ENCODE results near the gene IP6K2. TPM values are rescaled to one million over a fixed set of nuclear protein-coding genes. Genes with fewer than 3 reads are reported as not detected.

Gene IP6K2
- polyA plus RNA-seq, 2 of the 4 experiments (the other 2 are of a cell fraction) = 61.9 to 78.4 TPM

DNA sequence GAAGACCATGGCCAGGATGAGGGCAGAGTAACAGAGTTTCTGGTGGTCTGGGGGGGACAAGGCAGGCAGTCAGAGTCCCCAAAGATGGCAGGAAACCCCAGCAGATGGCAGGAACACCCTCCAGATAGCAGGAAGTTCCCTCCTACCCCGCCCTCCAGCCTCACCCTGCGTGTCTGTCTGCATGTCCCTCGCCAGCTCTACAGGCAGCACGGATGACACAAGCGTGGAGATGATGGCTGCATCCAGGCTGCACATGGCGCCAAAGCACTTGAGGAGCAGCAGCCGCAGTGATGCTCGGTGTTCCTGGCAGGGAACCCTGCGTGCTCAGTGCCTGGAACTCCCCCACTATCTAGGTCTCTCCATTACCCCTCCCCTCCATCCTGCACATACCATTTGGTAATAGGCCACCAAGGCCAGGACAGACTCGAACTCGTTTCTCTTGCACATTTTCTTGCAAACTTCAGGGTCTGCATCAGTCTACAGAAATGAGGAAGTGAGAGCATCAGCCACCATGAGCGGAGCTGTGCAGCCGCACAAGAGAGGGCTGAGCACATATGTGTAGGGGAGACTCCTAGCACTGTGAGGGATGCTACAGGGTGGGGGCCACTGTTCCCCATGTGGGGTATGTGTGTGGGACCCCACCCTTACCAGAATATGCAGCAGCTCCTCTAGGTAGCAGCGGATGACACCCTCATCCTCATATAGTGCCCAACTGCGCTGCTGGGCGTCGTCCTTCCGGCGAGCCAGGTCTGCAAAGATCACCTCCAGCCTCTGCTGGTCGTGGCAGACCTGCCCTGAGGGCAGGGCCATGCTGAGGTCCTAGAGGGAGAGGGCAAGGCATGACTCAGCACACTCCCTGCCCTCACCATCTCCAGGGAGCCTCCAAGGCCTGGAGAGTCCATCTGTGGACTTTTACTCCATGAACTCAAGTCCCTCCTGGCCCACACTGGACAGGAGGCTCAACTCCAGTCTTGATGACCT, 37.3 kb downstream of the IP6K2 start (continued):
- no peak for TF ChIP-seq HMGXB4 (CRISPR knock-in tag; IDR thresholded peaks at IDR 0.05; ENCODE audit: borderline replicate concordance)
- TF ChIP-seq BHLHE40 (IDR thresholded peaks at IDR 0.05; ENCODE audit: low read depth, low read length) = no peak
- no peak for TF ChIP-seq MAZ (IDR thresholded peaks at IDR 0.05; ENCODE audit: borderline replicate concordance, low read depth, low read length)
- no peak for TF ChIP-seq CBX2 (IDR thresholded peaks at IDR 0.05; ENCODE audit: borderline replicate concordance, low read depth)

GRCh38 chr3:48678566-48679380, 38.2 kb downstream of the IP6K2 start:
- FAIRE-seq = no peak
- no peak for ATAC-seq

DNA sequence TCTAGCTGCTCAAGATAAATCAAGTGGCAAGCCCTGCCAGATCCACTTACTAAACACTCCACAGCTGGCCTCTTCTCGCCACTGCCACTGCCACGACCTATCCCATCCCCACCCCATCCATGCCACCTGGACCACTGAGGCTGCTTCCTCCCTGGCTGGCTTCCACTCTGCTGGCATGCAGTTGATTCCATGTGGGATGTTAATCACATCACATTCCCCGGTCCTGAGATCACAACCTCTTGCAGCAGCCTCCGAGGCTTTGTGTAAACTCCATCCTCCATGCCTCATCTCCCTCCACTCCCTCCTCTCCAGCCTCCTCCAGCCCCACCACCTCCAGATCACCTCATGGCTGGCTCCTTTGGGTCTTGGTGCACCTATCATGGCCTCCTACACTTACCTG, 39.0 kb downstream of the IP6K2 start:
- Histone ChIP-seq H3K4me3 (no peak overlapping the region), H3K9me3 (no peaks in the 10 kb centered on the region), H3K4me2 (no peak overlapping the region), H3K4me1 (peaks cover 12% of the 10 kb centered on the region), H3K27ac (no peak overlapping the region)
- no peak for DNase-seq (ENCODE audit: low read depth in 1 of 2, low spot score in 1 of 2)
- no peak for ATAC-seq
- POLR2A ChIA-PET = no interaction called here
- 76% methylated on average over 4 of the region's 4 CpGs for WGBS (ENCODE audit: missing lambda C conversion rate)
- no peak for FAIRE-seq
- CTCF ChIA-PET = interaction anchor here (1.3 to 4.8 kb wide), 2 partner anchors 8 to 14 kb away, joined by 6 to 34 read pairs; partner anchors contain the start of genes CELSR3 and NCKIPSD
- no peak for TF ChIP-seq NR3C1 (IDR thresholded peaks at IDR 0.05)
- TF ChIP-seq, protein P1, sequence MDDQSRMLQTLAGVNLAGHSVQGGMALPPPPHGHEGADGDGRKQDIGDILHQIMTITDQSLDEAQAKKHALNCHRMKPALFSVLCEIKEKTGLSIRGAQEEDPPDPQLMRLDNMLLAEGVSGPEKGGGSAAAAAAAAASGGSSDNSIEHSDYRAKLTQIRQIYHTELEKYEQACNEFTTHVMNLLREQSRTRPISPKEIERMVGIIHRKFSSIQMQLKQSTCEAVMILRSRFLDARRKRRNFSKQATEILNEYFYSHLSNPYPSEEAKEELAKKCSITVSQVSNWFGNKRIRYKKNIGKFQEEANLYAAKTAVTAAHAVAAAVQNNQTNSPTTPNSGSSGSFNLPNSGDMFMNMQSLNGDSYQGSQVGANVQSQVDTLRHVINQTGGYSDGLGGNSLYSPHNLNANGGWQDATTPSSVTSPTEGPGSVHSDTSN (IDR thresholded peaks at IDR 0.05) = no peak
- no peak for TF ChIP-seq NFE2L2 (conservative IDR thresholded peaks at IDR 0.05; ENCODE audit: low read length)
- TF ChIP-seq, protein P2, sequence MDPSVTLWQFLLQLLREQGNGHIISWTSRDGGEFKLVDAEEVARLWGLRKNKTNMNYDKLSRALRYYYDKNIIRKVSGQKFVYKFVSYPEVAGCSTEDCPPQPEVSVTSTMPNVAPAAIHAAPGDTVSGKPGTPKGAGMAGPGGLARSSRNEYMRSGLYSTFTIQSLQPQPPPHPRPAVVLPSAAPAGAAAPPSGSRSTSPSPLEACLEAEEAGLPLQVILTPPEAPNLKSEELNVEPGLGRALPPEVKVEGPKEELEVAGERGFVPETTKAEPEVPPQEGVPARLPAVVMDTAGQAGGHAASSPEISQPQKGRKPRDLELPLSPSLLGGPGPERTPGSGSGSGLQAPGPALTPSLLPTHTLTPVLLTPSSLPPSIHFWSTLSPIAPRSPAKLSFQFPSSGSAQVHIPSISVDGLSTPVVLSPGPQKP (IDR thresholded peaks at IDR 0.05; ENCODE audit: low read depth, low read length) = no peak
- TF ChIP-seq HMGXB4 (CRISPR knock-in tag; IDR thresholded peaks at IDR 0.05; ENCODE audit: borderline replicate concordance) = no peak
- no peak for TF ChIP-seq POLR2AphosphoS2 (conservative IDR thresholded peaks at IDR 0.05; ENCODE audit: low read length)
- no peak for TF ChIP-seq MAZ (IDR thresholded peaks at IDR 0.05; ENCODE audit: borderline replicate concordance, low read depth, low read length)
- TF ChIP-seq RARB (CRISPR knock-in tag; IDR thresholded peaks at IDR 0.05) = no peak

More at GRCh38 chr3:48678566-48679380, 38.2 kb downstream of the IP6K2 start:
- H3K4me1 ChIP-seq = peaks cover 15% of the 10 kb centered on the region
- H3K9me3 ChIP-seq = no peaks in the 10 kb centered on the region
- 96% methylated on average over 16 of the region's 24 CpGs for WGBS (ENCODE audit: missing lambda C conversion rate)
- DNase-seq (ENCODE audit: low read depth in 1 of 2, low spot score in 1 of 2) = no peak
- TF ChIP-seq RFX5 (IDR thresholded peaks at IDR 0.05) (no peak), ESRRA (IDR thresholded peaks at IDR 0.05; ENCODE audit: borderline replicate concordance, low read length) (no peak), RARB (CRISPR knock-in tag; IDR thresholded peaks at IDR 0.05) (no peak), ZFP36 (IDR thresholded peaks at IDR 0.05; ENCODE audit: borderline replicate concordance, partially characterized antibody) (no peak), NFE2L2 (conservative IDR thresholded peaks at IDR 0.05; ENCODE audit: low read length) (no peak), FOXS1 (CRISPR knock-in tag; IDR thresholded peaks at IDR 0.05) (no peak), TP53 (CRISPR knock-in tag; IDR thresholded peaks at IDR 0.05) (no peak), NPAS2 (CRISPR knock-in tag; IDR thresholded peaks at IDR 0.05; ENCODE audit: borderline replicate concordance) (no peak), CBX2 (IDR thresholded peaks at IDR 0.05; ENCODE audit: borderline replicate concordance, low read depth) (no peak), KDM5A (IDR thresholded peaks at IDR 0.05) (no peak), HMGXB4 (CRISPR knock-in tag; IDR thresholded peaks at IDR 0.05; ENCODE audit: borderline replicate concordance) (no peak), MAZ (IDR thresholded peaks at IDR 0.05; ENCODE audit: borderline replicate concordance, low read depth, low read length) (no peak), SMC3 (IDR thresholded peaks at IDR 0.05) (no peak)
- TF ChIP-seq, protein P1 (IDR thresholded peaks at IDR 0.05) = no peak
- no peak overlapping the region for H3K4me3 ChIP-seq
- ChIA-PET POLR2A (no interaction called here), CTCF (interaction anchor here (1.3 kb wide), 1 partner anchor 15 kb away, joined by 4 read pairs; no protein-coding TSS in a partner anchor)
- H3K27ac ChIP-seq = no peak overlapping the region
- no peak overlapping the region for H3K4me2 ChIP-seq
